DND-41 (cell line): ENCODE data around the gene OR52A1.
"Not testable (repeated sequence)": the region's sequence is repeated elsewhere in the genome, so short reads cannot be mapped to it uniquely, and the experiment has no call there.

Source experiments
- ATAC-seq: fragments of 200-7000 bp; cut with Tn5 transposase; 3 replicates; pipeline ENCODE4 v1.9.1; 2021; ENCODE audit warnings: low read depth; ENCODE audit not compliant: insufficient read depth
- DNase-seq: peaks from one replicate; pipeline ENCODE4 v3.0.0-alpha.2; 2020
- H2AFZ ChIP-seq: 2 replicates; pipeline ENCODE4 v1.6.0; 2012; ENCODE audit warnings: low read depth, low read length
- H3K27ac ChIP-seq: 2 replicates; pipeline ENCODE4 v1.5.1; 2012; ENCODE audit warnings: low read length, inconsistent platforms
- H3K27me3 ChIP-seq: fragments of 200-600 bp; sonication (generic); 2 replicates; pipeline ENCODE4 v1.6.0; 2012; ENCODE audit warnings: low read length, mild to moderate bottlenecking, inconsistent platforms; ENCODE audit not compliant: insufficient read depth, poor library complexity
- H3K36me3 ChIP-seq: 2 replicates; pipeline ENCODE4 v1.5.1; 2012; ENCODE audit warnings: low read length, inconsistent platforms; ENCODE audit not compliant: insufficient read depth
- H3K4me1 ChIP-seq: 2 replicates; pipeline ENCODE4 v1.5.1; 2012; ENCODE audit warnings: mild to moderate bottlenecking, low read length; ENCODE audit not compliant: insufficient read depth
- H3K4me2 ChIP-seq: 2 replicates; pipeline ENCODE4 v1.6.0; 2012; ENCODE audit warnings: mild to moderate bottlenecking, moderate library complexity, low read length, inconsistent platforms; ENCODE audit not compliant: insufficient read depth
- H3K4me3 ChIP-seq, 2 experiments: fragments of 200-600 bp in 1 of 2; shearing (Covaris generic) in 1 of 2; 2 replicates each; pipeline ENCODE4 v1.5.1; 2012 to 2016; ENCODE audit warnings: inconsistent platforms in 2 of 2, low read length in 2 of 2, mild to moderate bottlenecking in 2 of 2, low read depth in 1 of 2, moderate library complexity in 1 of 2
- H3K79me2 ChIP-seq: 2 replicates; pipeline ENCODE4 v1.6.0; 2012; ENCODE audit warnings: low read length, inconsistent platforms; ENCODE audit not compliant: insufficient read depth
- H3K9ac ChIP-seq: 2 replicates; pipeline ENCODE4 v1.6.0; 2012; ENCODE audit warnings: low read depth, mild to moderate bottlenecking, inconsistent platforms, low read length, moderate library complexity
- H3K9me3 ChIP-seq: 2 replicates; pipeline ENCODE4 v1.5.1; 2012; ENCODE audit warnings: low read length, moderate library complexity, mild to moderate bottlenecking, inconsistent platforms; ENCODE audit not compliant: insufficient read depth, severe bottlenecking
- H4K20me1 ChIP-seq: 2 replicates; pipeline ENCODE4 v1.6.0; 2012; ENCODE audit warnings: low read length; ENCODE audit not compliant: insufficient read depth
- EZH2 ChIP-seq: IDR thresholded peaks from 3 replicates; pipeline ENCODE4 v1.6.1; 2012; ENCODE audit warnings: borderline replicate concordance, low read depth, mild to moderate bottlenecking, moderate library complexity, low read length, inconsistent platforms; ENCODE audit not compliant: severe bottlenecking
- TF ChIP-seq, protein P1 (sequence below): IDR thresholded peaks from 2 replicates; pipeline ENCODE4 v1.5.1; 2012; ENCODE audit warnings: borderline replicate concordance, low read length, moderate library complexity, mild to moderate bottlenecking; ENCODE audit not compliant: poor library complexity, severe bottlenecking; ENCODE audit errors: extremely low read depth

OR52A1 gene

GRCh38 chr11:5159806-5160205 is 5.2 kb upstream of the OR52A1 start:
- Histone ChIP-seq H2AFZ (no peak overlapping the region), H3K27ac (no peak overlapping the region), H3K4me2 (no peak overlapping the region), H3K9me3 (no peaks in the 10 kb centered on the region), H3K36me3 (no peaks in the 10 kb centered on the region), H3K79me2 (no peaks in the 10 kb centered on the region), H3K4me3 (no peak overlapping the region), H3K9ac (no peak overlapping the region), H3K4me1 (no peaks in the 10 kb centered on the region), H3K27me3 (no peaks in the 10 kb centered on the region), H4K20me1 (no peaks in the 10 kb centered on the region)
- ATAC-seq (no peak), DNase-seq (no peak)
- TF ChIP-seq, protein P1, sequence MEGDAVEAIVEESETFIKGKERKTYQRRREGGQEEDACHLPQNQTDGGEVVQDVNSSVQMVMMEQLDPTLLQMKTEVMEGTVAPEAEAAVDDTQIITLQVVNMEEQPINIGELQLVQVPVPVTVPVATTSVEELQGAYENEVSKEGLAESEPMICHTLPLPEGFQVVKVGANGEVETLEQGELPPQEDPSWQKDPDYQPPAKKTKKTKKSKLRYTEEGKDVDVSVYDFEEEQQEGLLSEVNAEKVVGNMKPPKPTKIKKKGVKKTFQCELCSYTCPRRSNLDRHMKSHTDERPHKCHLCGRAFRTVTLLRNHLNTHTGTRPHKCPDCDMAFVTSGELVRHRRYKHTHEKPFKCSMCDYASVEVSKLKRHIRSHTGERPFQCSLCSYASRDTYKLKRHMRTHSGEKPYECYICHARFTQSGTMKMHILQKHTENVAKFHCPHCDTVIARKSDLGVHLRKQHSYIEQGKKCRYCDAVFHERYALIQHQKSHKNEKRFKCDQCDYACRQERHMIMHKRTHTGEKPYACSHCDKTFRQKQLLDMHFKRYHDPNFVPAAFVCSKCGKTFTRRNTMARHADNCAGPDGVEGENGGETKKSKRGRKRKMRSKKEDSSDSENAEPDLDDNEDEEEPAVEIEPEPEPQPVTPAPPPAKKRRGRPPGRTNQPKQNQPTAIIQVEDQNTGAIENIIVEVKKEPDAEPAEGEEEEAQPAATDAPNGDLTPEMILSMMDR: no peak
- TF ChIP-seq EZH2: no peak

DNA sequence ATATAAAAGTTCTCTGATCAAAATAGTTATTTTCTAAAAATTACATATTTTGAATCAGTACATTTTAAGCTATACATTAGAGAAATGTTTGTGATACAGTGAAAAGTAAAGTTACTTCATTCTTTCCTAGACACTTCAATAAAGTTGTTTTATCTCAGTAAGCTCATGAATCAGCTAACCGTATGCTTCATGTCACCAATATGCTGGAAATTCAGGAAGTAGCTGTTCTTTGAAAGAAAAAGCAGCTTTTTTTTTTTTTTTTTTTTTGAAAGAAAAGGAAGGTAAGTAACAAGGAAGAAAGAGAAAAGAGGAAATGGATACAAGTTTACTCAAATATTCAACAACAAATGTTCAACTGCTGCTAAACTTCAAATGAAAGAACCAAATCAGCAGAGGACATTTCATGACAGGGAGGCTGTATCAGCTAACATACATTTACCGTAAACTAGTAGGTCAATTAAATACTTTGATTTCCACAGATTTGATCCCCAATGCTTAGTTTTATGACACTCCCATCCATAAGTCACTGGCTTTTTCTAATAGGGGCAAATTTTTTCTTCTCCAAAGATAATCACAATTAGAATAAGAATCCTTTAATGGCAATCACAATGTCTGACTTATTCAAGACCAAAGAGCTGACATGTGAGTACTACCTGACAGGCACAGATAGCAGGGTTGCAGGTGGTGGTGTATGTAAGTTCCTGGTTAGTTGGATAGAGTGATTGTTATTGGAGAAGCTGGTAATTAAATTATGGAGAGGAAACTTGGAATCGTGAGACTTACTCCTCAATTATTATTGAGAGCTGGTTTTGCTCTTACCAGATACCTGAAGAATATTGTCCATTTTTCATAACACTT is 754 bp downstream of the OR52A1 start:
- Histone ChIP-seq H4K20me1 (no peaks in the 10 kb centered on the region), H3K27me3 (peaks cover 8% of the 10 kb centered on the region)
- TF ChIP-seq, protein P1: no peak
- no peak for TF ChIP-seq EZH2

DNA sequence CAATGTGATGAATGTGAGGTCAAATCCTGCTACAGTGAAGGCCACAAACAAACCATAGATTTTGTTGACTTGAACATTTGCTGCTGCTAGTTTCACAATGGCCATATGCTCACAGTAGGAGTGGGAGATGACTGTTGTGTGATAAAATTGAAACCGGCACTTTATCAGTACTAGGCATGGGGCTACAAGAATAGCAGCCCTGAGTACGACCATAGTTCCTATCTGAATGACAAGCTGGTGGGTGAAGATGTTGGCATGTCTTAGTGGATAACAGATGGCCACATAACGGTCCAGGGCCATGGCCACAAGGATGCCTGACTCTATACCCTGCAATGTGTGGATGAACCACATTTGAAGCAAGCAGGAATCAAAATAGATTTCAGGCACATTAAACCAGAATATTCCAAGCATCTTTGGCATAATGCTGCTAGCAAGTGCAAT is 2.8 kb downstream of the OR52A1 start:
- no peaks in the 10 kb centered on the region for H4K20me1 ChIP-seq
- H3K27ac ChIP-seq: no peak overlapping the region
- peaks cover 8% of the 10 kb centered on the region for H3K27me3 ChIP-seq
- TF ChIP-seq, protein P1: no peak
- no peak for TF ChIP-seq EZH2
- H3K9me3 ChIP-seq: no peaks in the 10 kb centered on the region
- no peak for DNase-seq
- H3K36me3 ChIP-seq: no peaks in the 10 kb centered on the region
- no peak overlapping the region for H2AFZ ChIP-seq
- no peak overlapping the region for H3K9ac ChIP-seq
- ATAC-seq: no peak
- H3K79me2 ChIP-seq: no peaks in the 10 kb centered on the region
- no peak overlapping the region for H3K4me3 ChIP-seq
- H3K4me2 ChIP-seq: no peak overlapping the region
- no peaks in the 10 kb centered on the region for H3K4me1 ChIP-seq

More for the DNA sequence above, 754 bp downstream of the OR52A1 start:
- H3K4me3 ChIP-seq: no peak overlapping the region
- H2AFZ ChIP-seq: no peak overlapping the region
- no peaks in the 10 kb centered on the region for H3K4me1 ChIP-seq
- ATAC-seq (no peak), DNase-seq (no peak)
- no peak overlapping the region for H3K27ac ChIP-seq
- no peak overlapping the region for H3K9ac ChIP-seq
- no peak overlapping the region for H3K4me2 ChIP-seq
- no peaks in the 10 kb centered on the region for H3K79me2 ChIP-seq
- H3K36me3 ChIP-seq: no peaks in the 10 kb centered on the region
- H3K9me3 ChIP-seq: no peaks in the 10 kb centered on the region

DNA sequence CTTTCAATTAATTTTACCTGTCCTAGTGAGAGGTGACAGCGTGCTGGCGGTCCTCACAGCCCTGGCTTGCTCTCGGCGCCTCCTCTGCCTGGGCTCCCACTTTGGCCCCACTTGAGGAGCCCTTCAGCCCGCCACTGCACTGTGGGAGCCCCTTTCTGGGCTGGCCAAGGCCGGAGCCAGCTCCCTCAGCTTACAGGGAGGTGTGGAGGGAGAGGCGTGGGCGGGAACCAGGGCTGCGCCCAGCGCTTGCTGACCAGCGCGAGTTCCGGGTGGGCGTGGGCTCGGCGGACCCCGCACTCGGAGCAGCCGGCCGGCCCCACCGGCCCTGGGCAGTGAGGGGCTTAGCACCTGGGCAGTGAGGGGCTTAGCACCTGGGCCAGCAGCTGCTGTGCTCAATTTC is 10.4 kb downstream of the OR52A1 start:
- H3K27ac ChIP-seq, DNase-seq, H3K27me3 ChIP-seq, H3K79me2 ChIP-seq, H3K4me1 ChIP-seq, H4K20me1 ChIP-seq, H3K4me2 ChIP-seq, ATAC-seq, H3K9ac ChIP-seq, H3K9me3 ChIP-seq, H3K36me3 ChIP-seq, H2AFZ ChIP-seq, H3K4me3 ChIP-seq: not testable (repeated sequence)
